SK-N-SH (cell line): Measurements from ENCODE around the gene RBM42. TPM values are rescaled to one million over a fixed set of nuclear protein-coding genes. Genes with fewer than 3 reads are reported as not detected.

Experiments
- CTCF ChIA-PET: fragments of 300-600, 350-600 bp; formaldehyde crosslinking; extraction: SDS; loops from one replicate; lab custom pipeline; 2021; lab: Yijun Ruan, JAX
- POLR2A ChIA-PET: fragments of 350-600 bp; sonication (Branson Sonifier 250); formaldehyde crosslinking; extraction: SDS; loops from one replicate; lab custom pipeline; 2020; ENCODE audit warnings: antibody characterized with exemption, inconsistent platforms; lab: Yijun Ruan, JAX
- DNase-seq: peaks from one replicate; pipeline ENCODE4 v3.0.0; 2012
- H2AFZ ChIP-seq: fragments of 200-600 bp; sonication (generic); 2 replicates; pipeline ENCODE4 v1.8.1; 2016; ENCODE audit warnings: antibody characterized with exemption, mild to moderate bottlenecking, low read depth
- H3F3A ChIP-seq: fragments of 200-600 bp; sonication (generic); replicated peaks from 2 replicates; pipeline ENCODE3; 2016; ENCODE audit warnings: antibody characterized with exemption, mild to moderate bottlenecking; ENCODE audit not compliant: insufficient read depth
- H3K27ac ChIP-seq, 2 experiments: fragments of 200-500 bp in 1 of 2; fragments of 200-600 bp in 1 of 2; sonication (Bioruptor generic) in 1 of 2; sonication (generic), shearing (Covaris generic) in 1 of 2; 2 replicates each; pipeline versions ENCODE4 v1.5.1 to v1.6.1; 2014 to 2016; ENCODE audit warnings: low read depth in 2 of 2, inconsistent platforms in 1 of 2, low read length in 1 of 2, mild to moderate bottlenecking in 1 of 2, mixed read lengths in 1 of 2
- H3K27me3 ChIP-seq: fragments of 200-600 bp; sonication (generic), shearing (Covaris generic); 2 replicates; pipeline ENCODE4 v1.6.1; 2016; ENCODE audit warnings: mixed run types; ENCODE audit not compliant: insufficient read depth
- H3K36me3 ChIP-seq, 2 experiments: fragments of 200-500 bp in 1 of 2; fragments of 200-600 bp in 1 of 2; sonication (Bioruptor generic) in 1 of 2; sonication (generic) in 1 of 2; replicated peaks in 1 of 2; 2 replicates each; pipeline versions ENCODE3 to v1.5.1; 2014 to 2016; ENCODE audit warnings: low read length in 1 of 2, mild to moderate bottlenecking in 1 of 2; ENCODE audit not compliant: insufficient read depth in 2 of 2, control insufficient read depth in 1 of 2
- H3K4me1 ChIP-seq, 2 experiments: fragments of 200-500 bp in 1 of 2; fragments of 200-600 bp in 1 of 2; sonication (Bioruptor generic) in 1 of 2; sonication (generic), shearing (Covaris generic) in 1 of 2; 2 replicates each; pipeline versions ENCODE4 v1.5.1 to v1.6.1; 2014 to 2016; ENCODE audit warnings: low read depth in 1 of 2, low read length in 1 of 2, mixed run types in 1 of 2; ENCODE audit not compliant: insufficient read depth in 2 of 2, control insufficient read depth in 1 of 2
- H3K4me2 ChIP-seq: fragments of 200-600 bp; sonication (generic), shearing (Covaris generic); 2 replicates; pipeline ENCODE4 v1.6.1; 2017; ENCODE audit warnings: mixed run types
- H3K4me3 ChIP-seq, 2 experiments: fragments of 200-500 bp in 1 of 2; fragments of 200-600 bp in 1 of 2; sonication (Bioruptor generic) in 1 of 2; sonication (generic), shearing (Covaris generic) in 1 of 2; 2 replicates each; pipeline versions ENCODE4 v1.5.1 to v1.8.1; 2014 to 2016; ENCODE audit warnings: low read depth in 2 of 2, inconsistent platforms in 1 of 2, low read length in 1 of 2, mild to moderate bottlenecking in 1 of 2, mixed read lengths in 1 of 2, moderate library complexity in 1 of 2
- H3K79me2 ChIP-seq: fragments of 200-600 bp; sonication (generic); 2 replicates; pipeline ENCODE4 v1.8.1; 2017; ENCODE audit warnings: mild to moderate bottlenecking; ENCODE audit not compliant: insufficient read depth
- H3K9ac ChIP-seq: fragments of 200-600 bp; sonication (generic); 2 replicates; pipeline ENCODE4 v1.6.1; 2017; ENCODE audit warnings: mixed run types
- H3K9me2 ChIP-seq: fragments of 200-600 bp; sonication (generic); 2 replicates; pipeline ENCODE4 v1.6.1; 2017; ENCODE audit warnings: mixed run types
- H3K9me3 ChIP-seq: fragments of 200-600 bp; sonication (generic); 2 replicates; pipeline ENCODE4 v1.6.1; 2017; ENCODE audit warnings: mixed run types, mild to moderate bottlenecking, moderate library complexity
- H4K20me1 ChIP-seq: fragments of 200-600 bp; sonication (generic); 2 replicates; pipeline ENCODE4 v1.6.1; 2017; ENCODE audit warnings: mild to moderate bottlenecking, mixed run types; ENCODE audit not compliant: insufficient read depth
- ELF1 ChIP-seq: IDR thresholded peaks from 2 replicates; pipeline ENCODE4 v1.4.0; 2012
- EZH2phosphoT487 ChIP-seq: fragments of 200-600 bp; sonication (generic); IDR thresholded peaks from 2 replicates; pipeline ENCODE4 v1.6.1; 2017; ENCODE audit warnings: low read depth, mixed run types, mild to moderate bottlenecking, antibody characterized with exemption, moderate library complexity, borderline replicate concordance
- FOSL2 ChIP-seq: IDR thresholded peaks from 2 replicates; pipeline ENCODE4 v1.4.0; 2012; ENCODE audit warnings: low read depth, mild to moderate bottlenecking, moderate library complexity, borderline replicate concordance
- FOXM1 ChIP-seq: IDR thresholded peaks from 2 replicates; pipeline ENCODE4 v1.4.0; 2012; ENCODE audit warnings: low read depth, mild to moderate bottlenecking
- GATA2 ChIP-seq: sonication (generic); formaldehyde crosslinking; IDR thresholded peaks from 2 replicates; pipeline ENCODE4 v1.5.0; 2020; ENCODE audit warnings: mild to moderate bottlenecking, missing genetic modification reagents
- JUND ChIP-seq: IDR thresholded peaks from 2 replicates; pipeline ENCODE4 v1.4.0; 2012
- MEF2A ChIP-seq: IDR thresholded peaks from 2 replicates; pipeline ENCODE4 v1.4.0; 2012; ENCODE audit warnings: low read depth, borderline replicate concordance
- MXI1 ChIP-seq: IDR thresholded peaks from 2 replicates; pipeline ENCODE4 v1.6.1; 2012; ENCODE audit warnings: mild to moderate bottlenecking, low read depth, low read length, improper control_type of control experiment
- NFIC ChIP-seq: IDR thresholded peaks from 2 replicates; pipeline ENCODE4 v1.4.0; 2012; ENCODE audit warnings: borderline replicate concordance
- NRF1 ChIP-seq: IDR thresholded peaks from 2 replicates; pipeline ENCODE4 v1.6.1; 2012; ENCODE audit warnings: low read depth, mild to moderate bottlenecking, low read length
- PBX3 ChIP-seq: IDR thresholded peaks from 2 replicates; pipeline ENCODE4; 2012
- POLR2AphosphoS5 ChIP-seq: IDR thresholded peaks from 2 replicates; pipeline ENCODE4 v1.6.1; 2012; ENCODE audit warnings: low read depth, low read length
- RCOR1 ChIP-seq: fragments of 150-350 bp; IDR thresholded peaks from 2 replicates; pipeline ENCODE4 v1.6.1; 2017; ENCODE audit warnings: antibody characterized with exemption, low read length
- TAF1 ChIP-seq: IDR thresholded peaks from 2 replicates; pipeline ENCODE4 v1.6.1; 2012; ENCODE audit warnings: low read depth, mild to moderate bottlenecking, low read length, moderate library complexity, borderline replicate concordance
- TEAD4 ChIP-seq: IDR thresholded peaks from 2 replicates; pipeline ENCODE4 v1.4.0; 2012; ENCODE audit warnings: mild to moderate bottlenecking, borderline replicate concordance; ENCODE audit not compliant: insufficient read depth
- USF1 ChIP-seq: IDR thresholded peaks from 2 replicates; pipeline ENCODE4 v1.4.0; 2012; ENCODE audit warnings: low read depth, borderline replicate concordance
- YY1 ChIP-seq: IDR thresholded peaks from 2 replicates; pipeline ENCODE4 v1.4.0; 2012; ENCODE audit warnings: low read depth, mild to moderate bottlenecking
- WGBS: methylation state at CpG from one replicate; pipeline ENCODE4 v1.1.6; 2017; ENCODE audit warnings: low lambda C conversion rate; 5-methylcytosine and 5-hydroxymethylcytosine counted together
- polyA plus RNA-seq, 3 experiments: library from polyadenylated mRNA; depleted of rRNA; stranded (reverse); fragments of >200 nt; gene quantifications; 2 replicates each; pipeline ENCODE4 v1.2.3, GENCODE V29; 2012
- TF ChIP-seq, protein P1 (sequence below): fragments of 150-350 bp; IDR thresholded peaks from 2 replicates; pipeline ENCODE4 v1.6.1; 2017; ENCODE audit warnings: antibody characterized with exemption, low read length, low read depth, borderline replicate concordance
- TF ChIP-seq, protein P2 (sequence below): fragments of 200-600 bp; sonication (generic); IDR thresholded peaks from 2 replicates; pipeline ENCODE4 v1.6.1; 2017; ENCODE audit warnings: antibody characterized with exemption, mild to moderate bottlenecking, moderate library complexity
- TF ChIP-seq, protein P3 (sequence below): IDR thresholded peaks from 2 replicates; pipeline ENCODE4 v1.4.0; 2012; ENCODE audit warnings: low read depth, borderline replicate concordance

RBM42 gene
- polyA plus RNA-seq, 1 of the 3 experiments (the other 2 are of a cell fraction), result 69.9 TPM

DNA sequence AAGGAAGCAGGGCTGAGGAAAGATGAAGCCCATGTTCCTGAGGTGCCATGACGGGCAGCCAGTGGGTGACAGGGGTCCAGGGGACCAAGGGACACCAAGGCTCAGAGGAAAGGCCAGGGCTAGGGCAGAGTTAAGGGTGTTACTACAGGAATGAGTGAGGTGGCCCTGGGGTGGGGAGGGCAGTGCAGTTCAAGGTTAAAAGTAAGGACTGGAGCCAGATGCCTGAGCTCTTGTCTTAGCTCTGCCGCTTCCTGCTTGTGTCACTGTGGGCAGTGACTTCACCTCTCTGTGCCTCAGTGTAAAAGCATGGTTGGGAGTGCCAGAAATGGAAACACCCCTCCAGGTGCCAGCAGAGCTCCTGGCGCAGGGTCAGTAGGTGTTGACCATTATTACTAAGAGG is 7.8 kb downstream of the RBM42 start:
- no peak overlapping the region for H3K4me2 ChIP-seq
- no peak overlapping the region for H3K9ac ChIP-seq
- no peak overlapping the region for H2AFZ ChIP-seq
- H3K4me1 ChIP-seq, result no peaks in the 10 kb centered on the region; a peak in 1 of 4 replicates
- no peaks in the 10 kb centered on the region for H3K79me2 ChIP-seq
- peaks cover 8% of the 10 kb centered on the region for H3F3A ChIP-seq
- H3K36me3 ChIP-seq, result peaks cover 21 to 39% of the 10 kb centered on the region in 2 experiments
- H3K9me3 ChIP-seq, result no peaks in the 10 kb centered on the region
- ChIA-PET POLR2A (no interaction called here), CTCF (no interaction called here)
- H4K20me1 ChIP-seq, result no peaks in the 10 kb centered on the region
- no peak overlapping the region for H3K4me3 ChIP-seq
- no peaks in the 10 kb centered on the region for H3K9me2 ChIP-seq
- no peak overlapping the region for H3K27ac ChIP-seq
- no peaks in the 10 kb centered on the region for H3K27me3 ChIP-seq
- no peak for TF ChIP-seq MEF2A
- TF ChIP-seq, protein P1, sequence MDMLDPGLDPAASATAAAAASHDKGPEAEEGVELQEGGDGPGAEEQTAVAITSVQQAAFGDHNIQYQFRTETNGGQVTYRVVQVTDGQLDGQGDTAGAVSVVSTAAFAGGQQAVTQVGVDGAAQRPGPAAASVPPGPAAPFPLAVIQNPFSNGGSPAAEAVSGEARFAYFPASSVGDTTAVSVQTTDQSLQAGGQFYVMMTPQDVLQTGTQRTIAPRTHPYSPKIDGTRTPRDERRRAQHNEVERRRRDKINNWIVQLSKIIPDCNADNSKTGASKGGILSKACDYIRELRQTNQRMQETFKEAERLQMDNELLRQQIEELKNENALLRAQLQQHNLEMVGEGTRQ, result no peak
- TF ChIP-seq MXI1, result no peak
- no peak for TF ChIP-seq GATA2
- TF ChIP-seq FOXM1, result no peak
- TF ChIP-seq, protein P2, sequence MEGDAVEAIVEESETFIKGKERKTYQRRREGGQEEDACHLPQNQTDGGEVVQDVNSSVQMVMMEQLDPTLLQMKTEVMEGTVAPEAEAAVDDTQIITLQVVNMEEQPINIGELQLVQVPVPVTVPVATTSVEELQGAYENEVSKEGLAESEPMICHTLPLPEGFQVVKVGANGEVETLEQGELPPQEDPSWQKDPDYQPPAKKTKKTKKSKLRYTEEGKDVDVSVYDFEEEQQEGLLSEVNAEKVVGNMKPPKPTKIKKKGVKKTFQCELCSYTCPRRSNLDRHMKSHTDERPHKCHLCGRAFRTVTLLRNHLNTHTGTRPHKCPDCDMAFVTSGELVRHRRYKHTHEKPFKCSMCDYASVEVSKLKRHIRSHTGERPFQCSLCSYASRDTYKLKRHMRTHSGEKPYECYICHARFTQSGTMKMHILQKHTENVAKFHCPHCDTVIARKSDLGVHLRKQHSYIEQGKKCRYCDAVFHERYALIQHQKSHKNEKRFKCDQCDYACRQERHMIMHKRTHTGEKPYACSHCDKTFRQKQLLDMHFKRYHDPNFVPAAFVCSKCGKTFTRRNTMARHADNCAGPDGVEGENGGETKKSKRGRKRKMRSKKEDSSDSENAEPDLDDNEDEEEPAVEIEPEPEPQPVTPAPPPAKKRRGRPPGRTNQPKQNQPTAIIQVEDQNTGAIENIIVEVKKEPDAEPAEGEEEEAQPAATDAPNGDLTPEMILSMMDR, result no peak
- TF ChIP-seq POLR2AphosphoS5, result no peak
- no peak for TF ChIP-seq EZH2phosphoT487
- no peak for TF ChIP-seq FOSL2
- no peak for TF ChIP-seq JUND
- TF ChIP-seq ELF1, result no peak
- no peak for TF ChIP-seq NFIC
- TF ChIP-seq USF1, result no peak
- no peak for TF ChIP-seq YY1
- DNase-seq, result no peak
- WGBS, result 95% methylated on average over 3 of the region's 3 CpGs

DNA sequence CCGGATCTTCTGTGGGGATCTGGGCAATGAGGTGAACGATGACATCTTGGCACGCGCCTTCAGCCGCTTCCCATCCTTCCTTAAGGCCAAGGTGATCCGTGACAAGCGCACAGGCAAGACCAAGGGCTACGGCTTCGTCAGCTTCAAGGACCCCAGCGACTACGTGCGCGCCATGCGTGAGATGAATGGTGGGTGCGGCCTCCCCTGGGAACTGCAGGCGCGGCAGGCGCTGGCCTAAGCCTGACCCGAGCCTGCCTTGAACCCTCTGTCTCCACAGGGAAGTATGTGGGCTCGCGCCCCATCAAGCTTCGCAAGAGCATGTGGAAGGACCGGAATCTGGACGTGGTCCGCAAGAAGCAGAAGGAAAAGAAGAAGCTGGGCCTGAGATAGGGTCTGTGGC is 8.3 kb downstream of the RBM42 start:
- ChIA-PET POLR2A (no interaction called here), CTCF (no interaction called here)
- Histone ChIP-seq H3K4me1 (no peaks in the 10 kb centered on the region; a peak in 1 of 4 replicates), H3K9ac (no peak overlapping the region), H3K9me2 (no peaks in the 10 kb centered on the region), H3K4me3 (no peak overlapping the region), H3F3A (peaks cover 8% of the 10 kb centered on the region), H3K27me3 (no peaks in the 10 kb centered on the region), H2AFZ (no peak overlapping the region), H3K4me2 (no peak overlapping the region), H3K9me3 (no peaks in the 10 kb centered on the region), H4K20me1 (no peaks in the 10 kb centered on the region), H3K79me2 (no peaks in the 10 kb centered on the region), H3K36me3 (peaks cover 16 to 34% of the 10 kb centered on the region in 2 experiments), H3K27ac (no peak overlapping the region)
- 98% methylated on average over 25 of the region's 25 CpGs for WGBS
- DNase-seq, result no peak
- no peak for TF ChIP-seq POLR2AphosphoS5
- no peak for TF ChIP-seq EZH2phosphoT487
- TF ChIP-seq NRF1, result no peak
- no peak for TF ChIP-seq RCOR1
- no peak for TF ChIP-seq ELF1
- TF ChIP-seq, protein P3, sequence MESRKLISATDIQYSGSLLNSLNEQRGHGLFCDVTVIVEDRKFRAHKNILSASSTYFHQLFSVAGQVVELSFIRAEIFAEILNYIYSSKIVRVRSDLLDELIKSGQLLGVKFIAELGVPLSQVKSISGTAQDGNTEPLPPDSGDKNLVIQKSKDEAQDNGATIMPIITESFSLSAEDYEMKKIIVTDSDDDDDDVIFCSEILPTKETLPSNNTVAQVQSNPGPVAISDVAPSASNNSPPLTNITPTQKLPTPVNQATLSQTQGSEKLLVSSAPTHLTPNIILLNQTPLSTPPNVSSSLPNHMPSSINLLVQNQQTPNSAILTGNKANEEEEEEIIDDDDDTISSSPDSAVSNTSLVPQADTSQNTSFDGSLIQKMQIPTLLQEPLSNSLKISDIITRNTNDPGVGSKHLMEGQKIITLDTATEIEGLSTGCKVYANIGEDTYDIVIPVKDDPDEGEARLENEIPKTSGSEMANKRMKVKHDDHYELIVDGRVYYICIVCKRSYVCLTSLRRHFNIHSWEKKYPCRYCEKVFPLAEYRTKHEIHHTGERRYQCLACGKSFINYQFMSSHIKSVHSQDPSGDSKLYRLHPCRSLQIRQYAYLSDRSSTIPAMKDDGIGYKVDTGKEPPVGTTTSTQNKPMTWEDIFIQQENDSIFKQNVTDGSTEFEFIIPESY, result no peak
- TF ChIP-seq PBX3, result no peak
- no peak for TF ChIP-seq TAF1
- TF ChIP-seq USF1, result no peak
- TF ChIP-seq, protein P1, result no peak
- no peak for TF ChIP-seq TEAD4
- TF ChIP-seq NFIC, result no peak
